ENCODE results near the gene TPI1.

GRCh38 chr12:6827437-6827911 is 39.9 kb upstream of the TPI1 start:
- TF ChIP-seq CTCF (IDR thresholded peaks at IDR 0.05) (no peak), POLR2A (IDR thresholded peaks at IDR 0.05) (peak; percentile 15), EP300 (IDR thresholded peaks at IDR 0.05) (no peak)
